GM10266 (cell line): ENCODE measurements around the gene LMO4.

Source experiments
- DNase-seq: peaks from one replicate; pipeline ENCODE4 v3.0.0; 2012; ENCODE audit errors: extremely low spot score
- CTCF ChIP-seq: IDR thresholded peaks from 2 replicates; pipeline ENCODE4 v1.5.1; 2012; ENCODE audit warnings: mild to moderate bottlenecking, low read depth; ENCODE audit not compliant: control insufficient read depth, insufficient read depth; ENCODE audit errors: missing control alignments

Gene LMO4

DNA sequence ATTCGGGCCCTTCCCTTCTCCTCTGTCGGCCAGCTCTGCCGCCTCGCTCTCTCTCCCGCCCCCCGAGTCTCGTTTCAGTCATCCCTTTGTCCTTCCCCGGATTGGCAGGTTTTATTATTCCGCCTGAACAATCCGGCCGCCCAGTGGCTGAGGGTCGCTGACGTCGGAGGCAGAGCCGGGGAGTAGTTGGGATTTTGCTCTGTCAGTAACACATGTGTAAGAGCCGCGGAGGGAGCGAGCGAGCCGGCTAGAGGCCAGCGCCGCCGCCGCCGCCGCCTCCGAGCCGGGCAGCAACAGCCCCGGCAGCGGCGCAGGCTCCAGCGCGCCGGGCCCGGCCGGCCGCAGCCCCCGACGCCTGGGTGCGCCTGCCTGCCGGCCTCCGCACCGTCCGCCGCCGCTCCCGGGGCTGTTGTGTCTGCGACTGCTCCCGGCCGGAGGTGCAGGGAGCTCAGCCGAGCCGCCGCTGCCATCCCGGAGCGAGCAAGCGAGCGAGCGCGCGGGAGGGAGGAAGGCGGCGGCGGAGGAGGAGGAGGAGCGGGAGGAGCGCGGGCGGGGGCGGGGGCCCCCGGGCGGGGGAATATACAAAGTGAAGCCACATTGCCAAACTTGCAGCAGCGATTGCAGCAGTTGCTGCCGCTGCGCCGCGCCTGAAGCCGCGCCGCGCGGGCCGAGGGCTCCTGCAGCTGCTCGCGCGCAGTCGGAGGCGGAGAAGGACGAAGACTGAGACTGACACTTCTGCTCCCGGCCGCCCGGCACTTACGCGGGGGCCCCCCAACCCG, at the start of gene LMO4:
TSS of gene LMO4 (plus strand) at position 609 of the 779 bp plus-strand sequence. CDS start 3,136 bp downstream, outside the sequence.
- peak; percentile 91 for DNase-seq
- no peak for TF ChIP-seq CTCF

- no peak for DNase-seq
- no peak for TF ChIP-seq CTCF
Observed at GRCh38 chr1:87279536-87279875, 49.2 kb upstream of the LMO4 start.

DNA sequence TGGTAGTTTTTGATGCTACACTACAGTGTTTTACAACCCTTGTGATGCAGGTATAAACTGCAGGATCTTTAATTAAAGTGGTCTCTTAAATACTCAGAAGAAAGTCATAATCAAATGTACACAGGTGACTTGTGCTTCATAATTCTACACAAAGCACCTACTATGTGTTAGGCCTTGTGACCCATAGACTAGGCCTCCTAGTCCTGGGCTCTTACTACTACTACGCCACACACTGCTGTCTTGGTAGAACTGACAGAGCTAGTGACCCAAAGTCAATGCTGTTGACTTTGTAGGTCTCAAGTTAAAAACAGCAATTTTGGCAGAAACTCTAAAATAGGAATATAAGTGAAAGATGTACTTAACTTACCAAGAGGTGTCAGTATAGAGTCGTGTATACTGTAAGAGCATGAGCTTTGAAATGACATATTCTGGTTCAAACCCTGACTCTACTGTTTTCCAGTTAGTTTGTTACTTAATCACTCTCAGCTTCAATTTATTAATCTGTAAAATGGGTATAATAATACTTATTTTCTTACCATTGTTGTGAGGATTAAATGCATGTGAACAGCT, 48.6 kb upstream of the LMO4 start:
- no peak for TF ChIP-seq CTCF
- DNase-seq, result no peak

DNA sequence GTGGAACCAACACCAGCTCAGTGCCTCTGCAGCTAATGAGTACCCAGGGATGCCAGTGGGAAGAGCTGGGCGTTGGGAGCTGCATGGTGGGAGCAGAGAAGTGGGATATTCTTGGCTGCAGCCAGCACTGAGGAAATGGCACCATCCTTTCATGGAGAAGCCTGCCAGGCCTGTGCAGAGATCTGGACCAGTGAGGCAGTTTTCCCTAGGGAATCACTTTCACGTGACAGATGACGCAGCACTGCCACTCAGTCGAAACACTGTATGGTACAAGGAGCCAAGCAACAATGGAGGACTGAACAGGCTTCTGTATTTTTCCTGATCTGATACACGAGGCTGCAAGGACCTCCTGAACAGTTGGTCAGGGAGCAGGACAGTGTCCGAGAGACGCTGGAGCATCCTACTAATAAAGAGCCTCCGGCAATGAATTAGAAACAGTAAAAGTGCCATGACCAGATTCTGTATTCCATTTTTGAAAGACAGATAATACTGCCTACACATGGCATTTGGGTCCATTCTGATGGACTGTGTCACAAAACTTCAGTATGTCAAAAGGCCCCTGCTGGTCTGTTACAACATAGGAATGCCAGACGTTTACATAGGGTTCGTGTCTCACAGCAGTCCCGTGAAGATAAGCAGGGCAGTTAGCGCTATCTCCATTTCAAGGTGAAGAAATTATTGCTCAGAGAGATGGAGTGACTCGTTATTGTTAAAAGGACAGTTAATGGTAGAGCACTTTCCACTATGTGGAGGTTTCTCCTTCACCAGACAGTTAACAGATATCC, 44.0 kb upstream of the LMO4 start:
- no peak for TF ChIP-seq CTCF
- DNase-seq, result no peak

DNA sequence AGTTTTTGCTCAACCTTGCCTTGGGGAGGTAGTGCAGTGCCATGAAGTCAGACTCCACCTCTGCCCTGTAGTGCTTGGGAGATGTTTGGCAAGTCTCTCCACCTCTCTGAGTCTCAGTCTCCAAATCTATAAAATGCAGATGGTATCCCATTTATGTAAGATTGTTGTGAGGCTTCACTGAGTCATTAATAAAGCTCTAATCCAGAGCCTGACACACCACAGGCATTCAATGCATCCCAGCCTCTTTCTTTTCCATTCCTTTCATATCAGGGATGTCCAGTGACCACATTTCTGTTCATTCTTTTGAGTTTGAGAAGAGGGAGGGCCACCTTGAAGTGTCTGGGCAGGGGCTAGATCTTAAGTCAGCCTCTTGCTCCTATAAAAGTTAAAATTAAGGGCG, 37.6 kb upstream of the LMO4 start:
- TF ChIP-seq CTCF, result no peak
- no peak for DNase-seq

DNA sequence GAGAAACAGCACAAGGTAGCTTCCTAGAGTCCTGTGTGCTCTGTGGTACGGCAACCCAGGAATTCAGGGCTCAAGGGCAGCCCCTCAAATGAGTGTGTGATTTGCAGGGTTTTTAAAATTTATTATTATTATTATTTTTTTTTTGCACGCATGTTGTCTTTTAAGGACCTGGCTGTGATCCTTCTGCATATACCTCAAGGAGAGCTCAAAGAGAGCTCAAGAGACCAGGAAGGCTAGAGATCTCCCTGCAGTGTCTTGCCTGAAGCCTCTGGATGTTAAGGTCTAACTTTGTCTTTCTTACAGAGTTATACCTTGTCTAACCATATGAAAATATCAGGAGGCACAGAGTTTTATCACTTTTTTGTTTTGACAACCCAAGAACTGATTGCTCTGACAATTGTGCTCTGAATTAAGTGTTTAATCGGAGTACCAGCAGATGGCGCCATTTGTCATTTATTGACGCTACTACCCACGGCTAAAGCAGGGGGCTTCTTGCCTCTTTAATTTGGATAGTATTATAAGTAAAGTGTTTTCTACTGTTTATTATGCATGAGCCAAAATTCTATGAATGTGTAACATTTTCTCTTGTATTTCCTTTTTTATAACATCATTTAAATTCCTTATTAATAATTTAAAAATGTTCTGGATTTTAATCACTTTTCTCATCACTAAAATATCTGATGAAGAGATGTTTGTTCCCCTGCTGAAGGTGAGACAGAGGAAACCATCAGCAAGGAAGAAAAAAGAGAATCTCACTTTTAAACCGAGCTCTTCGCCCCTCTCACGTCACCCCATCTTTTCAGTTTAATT, 35.8 kb upstream of the LMO4 start:
- DNase-seq, result peak; percentile 41
- peak; percentile 72 for TF ChIP-seq CTCF
